Measurements from ENCODE around the gene CCDC89.

Gene CCDC89

GRCh38 chr11:85652786-85653447 is 33.1 kb downstream of the CCDC89 start:
- no peak for DNase-seq (ENCODE audit: low spot score)

- DNase-seq (ENCODE audit: low spot score), result no peak
These were observed 34.9 kb downstream of the CCDC89 start for GRCh38 chr11:85651118-85651517.

- peak; percentile 86 for DNase-seq (ENCODE audit: low spot score)
These were observed 38.2 kb downstream of the CCDC89 start, which contains the start of gene TMEM126A for GRCh38 chr11:85647604-85648299. TSS of gene TMEM126A (plus strand) at chr11:85647967. CDS start at chr11:85650256, 2,289 bp downstream.

- no peak for DNase-seq (ENCODE audit: low spot score)
These were observed 38.9 kb downstream of the CCDC89 start for GRCh38 chr11:85647078-85647477.

GRCh38 chr11:85643191-85643614 is 42.8 kb downstream of the CCDC89 start:
- DNase-seq (ENCODE audit: low spot score), result no peak

- DNase-seq (ENCODE audit: low spot score), result no peak
These were observed 51.2 kb downstream of the CCDC89 start for GRCh38 chr11:85634747-85635146.
